GM12801 (cell line): ENCODE measurements around the gene CMSS1.

Experiments used
- CTCF ChIP-seq: IDR thresholded peaks from one replicate; pipeline ENCODE4 v1.5.1; 2011; ENCODE audit warnings: control low read depth; ENCODE audit not compliant: insufficient read length; ENCODE audit errors: extremely low read depth

Gene CMSS1

DNA sequence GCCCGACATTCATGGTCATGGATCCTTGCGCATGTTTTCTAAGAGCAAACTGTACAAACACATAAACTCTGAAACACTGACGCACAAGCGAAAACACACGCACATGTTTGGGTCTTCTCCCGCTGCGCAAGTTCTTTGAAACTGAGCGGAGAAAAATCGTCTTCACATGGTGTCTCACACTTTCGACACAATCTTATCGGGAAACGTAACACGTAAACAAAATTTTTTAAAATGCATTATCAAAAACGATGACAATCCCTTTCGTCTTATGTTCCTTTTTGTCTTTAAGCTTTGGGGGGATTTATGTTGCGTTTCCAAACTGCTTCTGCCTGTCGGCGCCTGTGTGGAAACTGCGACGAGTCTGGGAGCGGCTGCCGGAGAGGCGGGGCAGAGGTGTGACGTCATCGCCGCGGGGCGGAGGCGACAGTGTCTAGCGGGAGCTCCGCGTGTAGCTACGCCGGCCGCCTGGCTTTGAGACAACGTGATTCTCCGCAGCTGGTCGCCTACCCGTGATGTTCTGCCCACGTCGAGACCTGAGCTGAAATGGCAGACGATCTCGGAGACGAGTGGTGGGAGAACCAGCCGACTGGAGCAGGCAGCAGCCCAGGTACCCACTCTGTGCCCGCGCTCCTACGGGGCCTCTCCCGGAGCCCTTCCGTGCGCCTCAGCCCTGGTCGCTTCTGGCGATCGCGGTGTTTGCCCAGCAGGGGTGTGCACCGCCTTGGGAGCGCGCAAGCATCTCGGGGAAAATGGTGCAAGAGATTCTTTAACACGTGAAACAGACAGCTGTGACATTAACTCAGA is at the start of gene CMSS1:
CMSS1 (plus strand) TSS at position 426 of the 804 bp plus-strand sequence.
- TF ChIP-seq CTCF = no peak

DNA sequence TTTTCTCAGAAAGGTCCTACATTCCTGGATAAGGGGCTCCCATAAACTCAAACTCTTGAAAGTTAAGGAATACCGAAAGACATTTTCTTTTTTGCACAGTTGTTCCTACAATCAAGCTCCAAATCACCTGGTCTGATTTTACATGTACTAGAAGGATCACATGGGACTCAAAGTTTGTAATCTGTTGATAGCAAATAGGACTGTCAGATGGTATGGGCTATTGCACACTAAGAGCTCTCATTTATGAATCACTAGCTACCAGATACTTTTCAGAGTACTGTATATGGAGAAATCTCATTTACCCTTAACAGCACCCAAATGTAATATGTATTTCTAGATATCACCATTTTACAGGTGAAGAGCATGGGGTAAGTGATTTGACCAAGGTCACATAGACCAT is 49.5 kb upstream of the CMSS1 start:
- TF ChIP-seq CTCF = no peak

DNA sequence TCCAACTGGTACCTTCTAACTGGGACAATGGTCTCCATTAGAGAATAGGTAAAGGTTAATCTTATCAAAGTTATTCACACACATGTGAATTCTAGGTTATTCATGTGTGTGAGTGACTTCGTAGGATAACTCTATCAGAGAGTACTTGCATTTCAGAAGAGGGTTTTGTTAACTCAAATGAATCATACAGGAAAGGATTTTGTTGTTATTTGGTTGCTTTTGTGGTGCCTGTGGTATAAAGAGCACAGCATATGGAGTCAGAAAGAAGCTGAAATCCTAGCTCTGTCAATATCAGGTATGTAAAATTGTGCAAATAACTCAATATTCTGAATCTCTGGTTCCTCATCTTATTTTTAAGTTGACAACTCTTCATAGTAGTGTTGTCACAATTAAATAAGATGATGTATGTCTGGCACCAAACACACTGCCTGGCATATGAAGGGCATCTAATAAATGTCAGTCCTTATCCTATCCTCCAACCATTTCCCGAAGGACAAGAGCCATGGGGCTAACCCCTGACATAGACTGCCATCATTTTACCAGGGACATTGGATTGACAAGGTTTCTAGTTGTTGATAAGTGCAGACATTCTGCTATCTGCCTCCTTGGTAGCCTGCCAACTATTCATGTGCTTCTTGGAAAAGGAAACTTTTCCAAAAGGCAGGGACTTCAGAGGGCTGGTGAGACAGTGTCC is 48.7 kb upstream of the CMSS1 start:
- TF ChIP-seq CTCF = no peak

GRCh38 chr3:99772171-99772570 is 45.5 kb upstream of the CMSS1 start:
- no peak for TF ChIP-seq CTCF

GRCh38 chr3:99772671-99773070 is 45.0 kb upstream of the CMSS1 start:
- TF ChIP-seq CTCF = no peak

DNA sequence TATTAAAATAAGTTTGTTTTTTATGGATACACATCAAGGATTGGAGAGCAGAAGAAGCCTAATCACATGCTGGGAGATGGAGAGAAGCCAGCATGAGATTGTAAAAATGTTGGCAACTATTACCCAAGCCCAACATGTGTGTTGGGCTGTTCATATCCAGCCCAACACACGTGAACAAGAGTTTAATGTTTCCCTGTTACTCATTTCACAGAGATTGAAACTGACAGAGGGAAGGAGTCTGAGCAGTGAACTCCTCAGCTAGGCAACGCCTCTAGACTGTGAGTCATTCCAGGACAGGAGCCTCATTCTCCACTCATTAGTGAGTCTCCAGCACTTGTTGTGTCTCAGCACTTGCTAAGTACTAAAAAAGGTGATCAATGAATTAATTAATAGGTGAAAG is 43.2 kb upstream of the CMSS1 start:
- TF ChIP-seq CTCF = no peak

- TF ChIP-seq CTCF = no peak
These were observed 41.0 kb upstream of the CMSS1 start for GRCh38 chr3:99776516-99777209.
